Hepatocyte (in vitro differentiated cells): Measurements from ENCODE around the gene MLYCD. TPM values are rescaled to one million over a fixed set of nuclear protein-coding genes. Genes with fewer than 3 reads are reported as not detected.
A peak's percentile ranks its signal among the peaks of the same experiment; 100 is the strongest.
"Not testable (repeated sequence)": the region's sequence is repeated elsewhere in the genome, so short reads cannot be mapped to it uniquely, and the experiment has no call there.

Source experiments
- DNase-seq: peaks from one replicate; pipeline ENCODE4 v3.0.0-alpha.2; 2016; ENCODE audit warnings: low spot score
- H2AFZ ChIP-seq: fragments of 200-600 bp; sonication (generic); 2 replicates; pipeline ENCODE4 v1.6.0; 2016; ENCODE audit warnings: antibody characterized with exemption, mild to moderate bottlenecking
- H3K27ac ChIP-seq: fragments of 200-600 bp; sonication (generic); 2 replicates; pipeline ENCODE4 v1.5.1; 2016; ENCODE audit warnings: mild to moderate bottlenecking
- H3K27me3 ChIP-seq: fragments of 200-600 bp; sonication (generic); 2 replicates; pipeline ENCODE4 v1.6.1; 2016
- H3K36me3 ChIP-seq: fragments of 200-600 bp; sonication (generic); replicated peaks from 2 replicates; pipeline ENCODE4 v1.5.1; 2016; ENCODE audit warnings: low read depth; ENCODE audit not compliant: insufficient read depth
- H3K4me1 ChIP-seq: fragments of 200-600 bp; sonication (generic); 2 replicates; pipeline ENCODE4 v1.5.1; 2016; ENCODE audit warnings: mild to moderate bottlenecking, moderate library complexity; ENCODE audit not compliant: insufficient read depth
- H3K4me2 ChIP-seq: fragments of 200-600 bp; sonication (generic); 2 replicates; pipeline ENCODE4 v1.6.0; 2016
- H3K4me3 ChIP-seq: fragments of 200-600 bp; sonication (generic); 2 replicates; pipeline ENCODE4 v1.5.1; 2016; ENCODE audit warnings: mild to moderate bottlenecking
- H3K79me2 ChIP-seq: fragments of 200-600 bp; sonication (generic); 2 replicates; pipeline ENCODE4 v1.6.0; 2017; ENCODE audit warnings: mild to moderate bottlenecking
- H3K9me2 ChIP-seq: fragments of 200-600 bp; sonication (generic); replicated peaks from 2 replicates; pipeline ENCODE4 v1.6.0; 2017; ENCODE audit warnings: mild to moderate bottlenecking; ENCODE audit not compliant: insufficient read depth
- H3K9me3 ChIP-seq: fragments of 200-600 bp; sonication (generic); 2 replicates; pipeline ENCODE4 v1.5.1; 2016; ENCODE audit warnings: low read depth, mild to moderate bottlenecking
- H4K20me1 ChIP-seq: fragments of 200-600 bp; sonication (generic); 2 replicates; pipeline ENCODE4 v1.6.0; 2016; ENCODE audit warnings: mild to moderate bottlenecking; ENCODE audit not compliant: insufficient read depth, poor library complexity, severe bottlenecking
- EZH2 ChIP-seq: fragments of 200-600 bp; sonication (generic); IDR thresholded peaks from 2 replicates; pipeline ENCODE4 v1.6.1; 2016; ENCODE audit warnings: antibody characterized with exemption, mild to moderate bottlenecking, borderline replicate concordance
- EZH2phosphoT487 ChIP-seq: fragments of 200-600 bp; sonication (generic); IDR thresholded peaks from one replicate; pipeline ENCODE4 v1.6.1; 2018; ENCODE audit warnings: antibody characterized with exemption, mild to moderate bottlenecking, low read depth, moderate library complexity; ENCODE audit not compliant: unreplicated experiment, severe bottlenecking
- WGBS: methylation state at CpG from one replicate; pipeline ENCODE4 v1.1.6; 2016; ENCODE audit warnings: low lambda C conversion rate; ENCODE audit errors: missing lambda C conversion rate; 5-methylcytosine and 5-hydroxymethylcytosine counted together
- polyA plus RNA-seq: library from polyadenylated mRNA; unstranded; fragments of >200 nt; fragmentation: Nextera tagmentation; extraction: Ambion mirVana; gene quantifications from 2 replicates; pipeline ENCODE4 v1.2.1, GENCODE V29; 2016
- total RNA-seq: library from RNA; depleted of rRNA; stranded (reverse); fragments of >200 nt; gene quantifications from 2 replicates; pipeline ENCODE4 v1.2.3, GENCODE V29; 2014
- TF ChIP-seq, protein P1 (sequence below): fragments of 200-600 bp; sonication (generic); IDR thresholded peaks from 2 replicates; pipeline ENCODE4 v1.5.1; 2016; ENCODE audit warnings: antibody characterized with exemption, mild to moderate bottlenecking; ENCODE audit not compliant: poor library complexity

Gene MLYCD
- total and polyA plus RNA-seq, 2 experiments from 2014 or later = 6.3 to 10.1 TPM

DNA sequence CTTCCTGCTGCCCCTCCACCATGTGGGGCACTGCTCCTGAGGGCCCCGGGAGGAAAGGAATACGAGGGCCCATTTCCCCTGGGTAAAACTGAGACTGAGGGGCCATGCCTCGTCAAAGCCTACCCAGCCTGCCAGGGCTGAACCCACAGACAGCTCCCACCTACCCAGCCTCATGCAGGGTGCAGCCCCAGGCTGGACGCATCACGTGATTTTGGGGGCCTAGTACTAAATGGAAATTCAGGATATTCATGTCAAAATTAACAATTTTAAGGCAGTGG is 50.7 kb downstream of the MLYCD start:
- no peaks in the 10 kb centered on the region for H3K9me3 ChIP-seq

DNA sequence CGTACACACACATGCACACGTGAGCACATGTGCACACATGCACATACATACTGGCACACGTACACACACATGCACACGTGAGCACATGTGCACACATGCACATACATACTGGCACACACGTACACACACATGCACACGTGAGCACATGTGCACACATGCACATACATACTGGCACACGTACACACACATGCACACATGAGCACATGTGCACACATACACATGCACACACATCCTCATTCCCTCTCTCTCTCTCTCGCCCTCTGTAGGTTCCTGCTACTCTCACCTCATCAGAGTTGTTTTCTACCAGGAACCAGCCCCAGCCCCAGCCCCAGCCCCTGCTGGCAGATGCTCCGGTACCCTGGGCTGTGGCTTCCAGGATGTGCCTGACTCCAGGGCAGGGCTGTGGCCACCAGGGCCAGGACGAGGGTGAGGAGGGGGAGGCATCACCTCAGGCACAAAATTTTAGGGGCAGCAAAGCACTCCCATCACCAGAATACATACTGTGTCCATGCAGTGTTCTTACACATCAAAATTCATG is 52.0 kb downstream of the MLYCD start:
- not testable (repeated sequence) for H3K27ac ChIP-seq, H3K4me3 ChIP-seq, H4K20me1 ChIP-seq, H3K27me3 ChIP-seq, H3K9me2 ChIP-seq, H3K9me3 ChIP-seq, H3K36me3 ChIP-seq, DNase-seq, H3K79me2 ChIP-seq, H3K4me2 ChIP-seq, H2AFZ ChIP-seq
- H3K4me1 ChIP-seq = peaks cover 16% of the 10 kb centered on the region
- 97% methylated on average over 5 of the region's 10 CpGs for whole genome bisulfite sequencing

More for the DNA sequence above, 50.7 kb downstream of the MLYCD start:
- no peak for DNase-seq
- no peaks in the 10 kb centered on the region for H3K9me2 ChIP-seq
- no peaks in the 10 kb centered on the region for H4K20me1 ChIP-seq
- no peaks in the 10 kb centered on the region for H3K27me3 ChIP-seq
- H3K36me3 ChIP-seq = no peaks in the 10 kb centered on the region
- WGBS = 90% methylated on average over 4 of the region's 5 CpGs
- peaks cover 12% of the 10 kb centered on the region for H3K4me1 ChIP-seq
- no peak overlapping the region for H3K27ac ChIP-seq
- TF ChIP-seq EZH2phosphoT487 (no peak), EZH2 (no peak)
- TF ChIP-seq, protein P1, sequence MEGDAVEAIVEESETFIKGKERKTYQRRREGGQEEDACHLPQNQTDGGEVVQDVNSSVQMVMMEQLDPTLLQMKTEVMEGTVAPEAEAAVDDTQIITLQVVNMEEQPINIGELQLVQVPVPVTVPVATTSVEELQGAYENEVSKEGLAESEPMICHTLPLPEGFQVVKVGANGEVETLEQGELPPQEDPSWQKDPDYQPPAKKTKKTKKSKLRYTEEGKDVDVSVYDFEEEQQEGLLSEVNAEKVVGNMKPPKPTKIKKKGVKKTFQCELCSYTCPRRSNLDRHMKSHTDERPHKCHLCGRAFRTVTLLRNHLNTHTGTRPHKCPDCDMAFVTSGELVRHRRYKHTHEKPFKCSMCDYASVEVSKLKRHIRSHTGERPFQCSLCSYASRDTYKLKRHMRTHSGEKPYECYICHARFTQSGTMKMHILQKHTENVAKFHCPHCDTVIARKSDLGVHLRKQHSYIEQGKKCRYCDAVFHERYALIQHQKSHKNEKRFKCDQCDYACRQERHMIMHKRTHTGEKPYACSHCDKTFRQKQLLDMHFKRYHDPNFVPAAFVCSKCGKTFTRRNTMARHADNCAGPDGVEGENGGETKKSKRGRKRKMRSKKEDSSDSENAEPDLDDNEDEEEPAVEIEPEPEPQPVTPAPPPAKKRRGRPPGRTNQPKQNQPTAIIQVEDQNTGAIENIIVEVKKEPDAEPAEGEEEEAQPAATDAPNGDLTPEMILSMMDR = no peak
- no peak overlapping the region for H2AFZ ChIP-seq
- H3K79me2 ChIP-seq = no peaks in the 10 kb centered on the region
- H3K4me3 ChIP-seq = no peak overlapping the region
- no peak overlapping the region for H3K4me2 ChIP-seq

DNA sequence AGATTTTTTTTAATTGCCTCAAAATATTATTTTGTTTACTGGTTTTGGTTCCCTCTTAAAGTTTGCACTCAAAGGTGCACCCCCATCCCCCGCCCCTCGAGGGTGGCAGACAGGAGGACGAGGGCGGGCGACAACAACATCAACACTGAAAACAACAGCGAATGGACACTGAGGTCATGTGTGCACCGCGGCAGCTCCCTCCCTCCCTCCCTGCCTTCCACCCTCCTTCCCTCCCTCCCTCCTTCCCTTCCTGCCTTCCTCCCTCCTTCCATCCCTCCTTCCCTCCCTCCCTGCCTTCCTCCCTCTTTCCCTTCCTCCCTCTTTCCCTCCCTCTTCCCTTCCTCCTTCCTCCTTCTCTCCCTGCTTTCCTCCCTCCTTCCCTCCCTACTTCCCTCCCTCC is 52.6 kb downstream of the MLYCD start:
- Histone ChIP-seq H3K36me3 (no peaks in the 10 kb centered on the region), H3K4me1 (peaks cover 16% of the 10 kb centered on the region), H3K4me3 (no peak overlapping the region), H3K27me3 (no peaks in the 10 kb centered on the region), H2AFZ (no peak overlapping the region), H3K9me2 (no peaks in the 10 kb centered on the region), H3K27ac (no peak overlapping the region), H4K20me1 (no peaks in the 10 kb centered on the region), H3K79me2 (no peaks in the 10 kb centered on the region), H3K9me3 (no peaks in the 10 kb centered on the region), H3K4me2 (no peak overlapping the region)
- TF ChIP-seq EZH2 (no peak), EZH2phosphoT487 (no peak)
- TF ChIP-seq, protein P1 = no peak
- 49% methylated on average over 6 of the region's 8 CpGs for WGBS
- no peak for DNase-seq

DNA sequence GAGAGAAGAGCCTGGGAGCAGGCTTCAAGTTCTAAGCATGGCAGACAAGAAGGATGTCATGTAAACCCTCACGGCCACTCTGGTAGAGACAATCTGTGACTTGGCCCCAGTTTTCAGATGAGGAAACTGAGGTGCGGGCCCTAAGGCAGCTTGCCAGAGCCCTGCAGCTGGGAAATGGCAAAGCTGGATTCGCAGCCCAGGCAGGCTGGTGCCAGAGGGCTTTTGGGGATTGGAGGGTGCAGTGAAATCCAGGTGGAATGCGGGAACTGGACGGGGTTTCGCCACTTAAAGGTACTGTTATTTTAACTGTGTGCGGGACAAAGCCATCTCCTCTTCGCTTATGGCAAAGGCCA is 53.6 kb downstream of the MLYCD start:
- no peaks in the 10 kb centered on the region for H3K79me2 ChIP-seq
- 52% methylated on average over 8 of the region's 8 CpGs for WGBS
- H3K36me3 ChIP-seq = no peaks in the 10 kb centered on the region
- H3K9me2 ChIP-seq = no peaks in the 10 kb centered on the region
- no peak overlapping the region for H3K4me3 ChIP-seq
- H3K27ac ChIP-seq = peak overlapping the region; percentile 61
- TF ChIP-seq EZH2phosphoT487 = no peak
- TF ChIP-seq, protein P1 = no peak
- TF ChIP-seq EZH2 = no peak
- H3K27me3 ChIP-seq = no peaks in the 10 kb centered on the region
- no peaks in the 10 kb centered on the region for H4K20me1 ChIP-seq
- peak overlapping the region; percentile 42 for H3K4me2 ChIP-seq
- no peak overlapping the region for H2AFZ ChIP-seq
- H3K4me1 ChIP-seq = peaks cover 16% of the 10 kb centered on the region
- no peaks in the 10 kb centered on the region for H3K9me3 ChIP-seq
- DNase-seq = no peak
